RCC 7860 (cell line): ENCODE measurements around the gene APOL3.
"Not testable (repeated sequence)": the region's sequence is repeated elsewhere in the genome, so short reads cannot be mapped to it uniquely, and the experiment has no call there.

Source experiments
- DNase-seq: peaks from one replicate; pipeline ENCODE4 v3.0.0-alpha.2; 2015; ENCODE audit warnings: low spot score
- FAIRE-seq: peaks from 2 replicates; lab custom pipeline; 2012; peaks lifted over from hg19 to GRCh38; lab: Jason Lieb, UNC

The APOL3 gene

GRCh38 chr22:36162127-36163034, 1.8 kb upstream of the APOL3 start:
- FAIRE-seq = no peak
- DNase-seq = no peak

GRCh38 chr22:36161793-36162126, 1.2 kb upstream of the APOL3 start:
- not testable (repeated sequence) for DNase-seq, FAIRE-seq

- DNase-seq (peak; percentile 60), FAIRE-seq (peak; percentile 11)
Observed at GRCh38 chr22:36156515-36157419, 3.8 kb downstream of the APOL3 start.

GRCh38 chr22:36156119-36156514, 4.4 kb downstream of the APOL3 start:
- no peak for FAIRE-seq
- no peak for DNase-seq

- FAIRE-seq (no peak), DNase-seq (no peak)
Observed at GRCh38 chr22:36155702-36156101, 4.9 kb downstream of the APOL3 start.

- FAIRE-seq = no peak
- no peak for DNase-seq
Observed at GRCh38 chr22:36154423-36154945, 6.1 kb downstream of the APOL3 start.

- no peak for FAIRE-seq
- DNase-seq = no peak
Observed at GRCh38 chr22:36153501-36154422, 6.8 kb downstream of the APOL3 start.

- DNase-seq, FAIRE-seq: not testable (repeated sequence)
Observed at GRCh38 chr22:36152821-36153220, 7.7 kb downstream of the APOL3 start.

GRCh38 chr22:36152088-36152487, 8.5 kb downstream of the APOL3 start:
- no peak for DNase-seq
- FAIRE-seq = no peak

GRCh38 chr22:36151006-36151595, 9.5 kb downstream of the APOL3 start:
- no peak for FAIRE-seq

GRCh38 chr22:36149441-36149840, 11.1 kb downstream of the APOL3 start:
- no peak for FAIRE-seq
- DNase-seq = no peak

More at GRCh38 chr22:36151006-36151595, 9.5 kb downstream of the APOL3 start:
- no peak for DNase-seq

- no peak for FAIRE-seq
- no peak for DNase-seq
Observed at GRCh38 chr22:36148411-36148810, 12.1 kb downstream of the APOL3 start.

- FAIRE-seq (no peak), DNase-seq (no peak)
Observed at GRCh38 chr22:36147196-36147791, 13.3 kb downstream of the APOL3 start.

GRCh38 chr22:36145881-36146280, 14.7 kb downstream of the APOL3 start:
- FAIRE-seq = no peak

GRCh38 chr22:36144886-36145541, 15.5 kb downstream of the APOL3 start:
- FAIRE-seq = peak; percentile 69
- DNase-seq = peak; percentile 53

More at GRCh38 chr22:36145881-36146280, 14.7 kb downstream of the APOL3 start:
- DNase-seq = no peak

GRCh38 chr22:36143956-36144355, 16.6 kb downstream of the APOL3 start:
- no peak for FAIRE-seq
- no peak for DNase-seq

- FAIRE-seq (no peak), DNase-seq (no peak)
Observed at GRCh38 chr22:36143066-36143815, 17.3 kb downstream of the APOL3 start.

- DNase-seq = no peak
- FAIRE-seq = no peak
Observed at GRCh38 chr22:36141481-36141880, 19.1 kb downstream of the APOL3 start.
